ENCODE results near the gene SCGB2B2. TPM values are rescaled to one million over a fixed set of nuclear protein-coding genes. Genes with fewer than 3 reads are reported as not detected.

SCGB2B2 gene
- polyA plus RNA-seq, 3 donors: 0.05 TPM; not detected in 2

- intact Hi-C loops (cut with micrococcal nuclease): loop anchor here (1.0 to 5.0 kb wide), 3 partner anchors 73 to 210 kb away; no protein-coding TSS in a partner anchor
- H2AFZ ChIP-seq (ENCODE audit: insufficient read depth, low read depth, low read length, poor library complexity, severe bottlenecking): no peak overlapping the region
- peaks cover 27 to 54% (median 37%) of the 10 kb centered on the region in 7 donors for H3K9me3 Mint-ChIP-seq
- H3K36me3 ChIP-seq (replicated peaks in 1 of 2; ENCODE audit: control insufficient read depth in 1 of 2, insufficient read depth in 2 of 2, low read length in 2 of 2): no peaks in the 10 kb centered on the region
- no peak for DNase-seq
- no peaks in the 10 kb centered on the region for H3K36me3 Mint-ChIP-seq
- no peaks in the 10 kb centered on the region for H3K4me1 Mint-ChIP-seq
- H3K4me1 ChIP-seq (ENCODE audit: control insufficient read depth in 1 of 2, insufficient read depth in 2 of 2, low read length in 2 of 2): no peaks in the 10 kb centered on the region
- 95% methylated on average over 2 of the region's 6 CpGs for WGBS (ENCODE audit: insufficient coverage)
- H3K27me3 Mint-ChIP-seq (ENCODE audit: low read depth in 3 of 3): peaks cover 0 to 9% (median 3%) of the 10 kb centered on the region in 3 donors
- H3K27ac Mint-ChIP-seq: no peak overlapping the region
- no peak overlapping the region for H3K9ac ChIP-seq (ENCODE audit: insufficient read depth, low read length, poor library complexity, severe bottlenecking)
- H3K9me3 ChIP-seq (replicated peaks in 1 of 2; ENCODE audit: control insufficient read depth in 1 of 2, insufficient read depth in 1 of 2, low read length in 2 of 2): peaks cover 27 to 55% of the 10 kb centered on the region in 2 donors
- no peak overlapping the region for H3K4me2 ChIP-seq (replicated peaks; ENCODE audit: extremely low read depth, low read length, poor library complexity, severe bottlenecking)
- H3K4me3 ChIP-seq (replicated peaks in 1 of 3; ENCODE audit: low read depth in 2 of 3, low read length in 3 of 3): no peak overlapping the region
- no peak overlapping the region for H3K4me3 Mint-ChIP-seq
- H3K79me2 ChIP-seq (ENCODE audit: insufficient read depth, low read length): no peaks in the 10 kb centered on the region
- no peak for TF ChIP-seq CTCF (IDR thresholded peaks at IDR 0.05)
- no peaks in the 10 kb centered on the region for H3K27me3 ChIP-seq (ENCODE audit: control insufficient read depth in 2 of 2, insufficient read depth in 2 of 2, low read length in 2 of 2)
- H3K27ac ChIP-seq (ENCODE audit: low read depth in 1 of 2, low read length in 2 of 2): no peak overlapping the region
- no peaks in the 10 kb centered on the region for H4K20me1 ChIP-seq (ENCODE audit: insufficient read depth, low read length)
Observed at GRCh38 chr19:34711890-34712289, 34.9 kb upstream of the SCGB2B2 start.

- Histone ChIP-seq H3K27ac (ENCODE audit: low read depth in 1 of 2, low read length in 2 of 2) (no peak overlapping the region), H2AFZ (ENCODE audit: insufficient read depth, low read depth, low read length, poor library complexity, severe bottlenecking) (no peak overlapping the region), H3K9me3 (replicated peaks in 1 of 2; ENCODE audit: control insufficient read depth in 1 of 2, insufficient read depth in 1 of 2, low read length in 2 of 2) (peaks cover 14 to 23% of the 10 kb centered on the region in 2 donors), H3K4me2 (replicated peaks; ENCODE audit: extremely low read depth, low read length, poor library complexity, severe bottlenecking) (no peak overlapping the region), H4K20me1 (ENCODE audit: insufficient read depth, low read length) (no peaks in the 10 kb centered on the region), H3K9ac (ENCODE audit: insufficient read depth, low read length, poor library complexity, severe bottlenecking) (no peak overlapping the region), H3K27me3 (ENCODE audit: control insufficient read depth in 2 of 2, insufficient read depth in 2 of 2, low read length in 2 of 2) (no peaks in the 10 kb centered on the region), H3K4me3 (replicated peaks in 1 of 3; ENCODE audit: low read depth in 2 of 3, low read length in 3 of 3) (no peak overlapping the region), H3K36me3 (replicated peaks in 1 of 2; ENCODE audit: control insufficient read depth in 1 of 2, insufficient read depth in 2 of 2, low read length in 2 of 2) (no peaks in the 10 kb centered on the region), H3K4me1 (ENCODE audit: control insufficient read depth in 1 of 2, insufficient read depth in 2 of 2, low read length in 2 of 2) (no peaks in the 10 kb centered on the region), H3K79me2 (ENCODE audit: insufficient read depth, low read length) (no peaks in the 10 kb centered on the region)
- intact Hi-C loops (cut with micrococcal nuclease): no loop called here
- Mint-ChIP-seq H3K4me1 (no peaks in the 10 kb centered on the region), H3K27me3 (ENCODE audit: low read depth in 3 of 3) (peaks cover 0 to 7% (median 1%) of the 10 kb centered on the region in 3 donors), H3K27ac (no peak overlapping the region), H3K36me3 (no peaks in the 10 kb centered on the region), H3K9me3 (peaks cover 23 to 48% (median 30%) of the 10 kb centered on the region in 7 donors), H3K4me3 (no peak overlapping the region)
- 89% methylated on average over 2 of the region's 2 CpGs for WGBS (ENCODE audit: insufficient coverage)
- no peak for DNase-seq
- TF ChIP-seq CTCF (IDR thresholded peaks at IDR 0.05): no peak
Observed at GRCh38 chr19:34707661-34708060, 30.7 kb upstream of the SCGB2B2 start.
